Calu3 (cell line): ENCODE results near the gene RTL5. TPM values are rescaled to one million over a fixed set of nuclear protein-coding genes. Genes with fewer than 3 reads are reported as not detected.

Source experiments
- BruUV-seq: library from RNA; stranded (reverse); fragments of 400-500 nt; replicated peaks from 2 replicates; lab custom pipeline; 2021; lab: Mats Ljungman, UMichigan
- CTCF ChIA-PET: fragments of 300-600 bp; sonication (Branson Sonifier 250); formaldehyde crosslinking; loops from one replicate; lab custom pipeline; 2022; ENCODE audit warnings: antibody characterized with exemption; lab: Charles Lee
- DNase-seq: peaks from one replicate; pipeline ENCODE4 v3.0.0; 2022
- H3K27ac Mint-ChIP-seq: one replicate; pipeline ENCODE4 v1.8.0; 2022; ENCODE audit warnings: mixed read lengths; ENCODE audit not compliant: unreplicated experiment
- H3K27me3 Mint-ChIP-seq: one replicate; pipeline ENCODE4 v1.8.0; 2022; ENCODE audit warnings: mixed read lengths; ENCODE audit not compliant: unreplicated experiment
- H3K36me3 Mint-ChIP-seq: one replicate; pipeline ENCODE4 v1.8.0; 2022; ENCODE audit warnings: mild to moderate bottlenecking, moderate library complexity, mixed read lengths; ENCODE audit not compliant: insufficient read depth, unreplicated experiment
- H3K4me1 Mint-ChIP-seq: one replicate; pipeline ENCODE4 v1.8.0; 2022; ENCODE audit warnings: mild to moderate bottlenecking, low read depth, mixed read lengths; ENCODE audit not compliant: unreplicated experiment
- H3K4me3 Mint-ChIP-seq: one replicate; pipeline ENCODE4 v1.8.0; 2022; ENCODE audit warnings: mild to moderate bottlenecking, low read depth, moderate library complexity, mixed read lengths; ENCODE audit not compliant: unreplicated experiment
- H3K9me3 Mint-ChIP-seq: one replicate; pipeline ENCODE4 v1.8.0; 2022; ENCODE audit warnings: low read depth, mixed read lengths; ENCODE audit not compliant: unreplicated experiment
- intact Hi-C: fragments of 100-400 bp; cut with micrococcal nuclease; formaldehyde crosslinking; loops from one replicate; pipeline ENCODE4 v1.10.0; 2022; ENCODE audit not compliant: unreplicated experiment
- total RNA-seq: library from RNA; stranded (reverse); gene quantifications from 2 replicates; pipeline ENCODE4 v1.2.3, GENCODE V29; 2022
- TF ChIP-seq, protein P1 (sequence below): fragments of 200-600 bp; IDR thresholded peaks from one replicate; pipeline ENCODE4 v1.8.0; 2022; ENCODE audit warnings: antibody characterized with exemption; ENCODE audit not compliant: unreplicated experiment

RTL5 gene
- total RNA-seq, 1 experiment from 2014 or later: 0.07 TPM

DNA sequence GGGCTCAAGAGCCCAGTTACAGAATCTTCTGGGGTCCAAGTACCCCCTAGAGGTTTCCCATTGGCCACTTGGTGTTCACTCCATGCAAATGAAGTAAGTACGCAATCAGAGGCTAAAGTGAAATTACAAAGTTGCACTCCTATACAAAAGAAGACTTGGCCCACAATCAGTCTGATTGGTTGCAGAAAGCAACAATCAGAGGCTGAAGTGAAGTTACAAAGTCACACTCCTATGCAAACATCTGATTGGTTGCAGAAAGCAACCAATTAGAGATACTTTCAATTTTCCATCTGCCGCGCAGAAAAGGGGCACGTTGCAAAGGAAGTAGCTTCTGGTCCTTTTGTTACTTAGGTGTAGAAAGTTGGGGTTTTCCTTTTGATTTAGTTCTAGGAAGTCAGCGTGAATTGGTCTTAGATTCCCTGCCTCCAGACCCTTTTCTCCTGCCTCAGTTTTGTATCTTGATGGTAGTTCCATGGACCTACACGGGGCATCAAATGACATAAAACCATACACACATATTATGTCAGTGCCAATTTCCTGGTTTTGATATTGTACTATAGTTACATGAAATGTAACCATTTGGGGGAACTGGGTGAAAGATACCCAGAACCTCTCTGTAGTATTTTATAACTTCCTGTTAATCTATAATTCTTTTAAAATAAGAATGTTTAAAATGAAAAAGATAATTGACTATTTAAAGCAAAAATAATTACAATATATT is 37.5 kb upstream of the RTL5 start:
- no peaks in the 10 kb centered on the region for H3K36me3 Mint-ChIP-seq
- no peak for DNase-seq
- intact Hi-C loops: no loop called here
- BruUV-seq: no TSS peak
- H3K9me3 Mint-ChIP-seq: no peaks in the 10 kb centered on the region
- TF ChIP-seq, protein P1, sequence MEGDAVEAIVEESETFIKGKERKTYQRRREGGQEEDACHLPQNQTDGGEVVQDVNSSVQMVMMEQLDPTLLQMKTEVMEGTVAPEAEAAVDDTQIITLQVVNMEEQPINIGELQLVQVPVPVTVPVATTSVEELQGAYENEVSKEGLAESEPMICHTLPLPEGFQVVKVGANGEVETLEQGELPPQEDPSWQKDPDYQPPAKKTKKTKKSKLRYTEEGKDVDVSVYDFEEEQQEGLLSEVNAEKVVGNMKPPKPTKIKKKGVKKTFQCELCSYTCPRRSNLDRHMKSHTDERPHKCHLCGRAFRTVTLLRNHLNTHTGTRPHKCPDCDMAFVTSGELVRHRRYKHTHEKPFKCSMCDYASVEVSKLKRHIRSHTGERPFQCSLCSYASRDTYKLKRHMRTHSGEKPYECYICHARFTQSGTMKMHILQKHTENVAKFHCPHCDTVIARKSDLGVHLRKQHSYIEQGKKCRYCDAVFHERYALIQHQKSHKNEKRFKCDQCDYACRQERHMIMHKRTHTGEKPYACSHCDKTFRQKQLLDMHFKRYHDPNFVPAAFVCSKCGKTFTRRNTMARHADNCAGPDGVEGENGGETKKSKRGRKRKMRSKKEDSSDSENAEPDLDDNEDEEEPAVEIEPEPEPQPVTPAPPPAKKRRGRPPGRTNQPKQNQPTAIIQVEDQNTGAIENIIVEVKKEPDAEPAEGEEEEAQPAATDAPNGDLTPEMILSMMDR: no peak
- CTCF ChIA-PET: no interaction called here
- H3K27me3 Mint-ChIP-seq: peaks cover 23% of the 10 kb centered on the region
- no peak overlapping the region for H3K27ac Mint-ChIP-seq
- no peak overlapping the region for H3K4me3 Mint-ChIP-seq
- no peaks in the 10 kb centered on the region for H3K4me1 Mint-ChIP-seq

DNA sequence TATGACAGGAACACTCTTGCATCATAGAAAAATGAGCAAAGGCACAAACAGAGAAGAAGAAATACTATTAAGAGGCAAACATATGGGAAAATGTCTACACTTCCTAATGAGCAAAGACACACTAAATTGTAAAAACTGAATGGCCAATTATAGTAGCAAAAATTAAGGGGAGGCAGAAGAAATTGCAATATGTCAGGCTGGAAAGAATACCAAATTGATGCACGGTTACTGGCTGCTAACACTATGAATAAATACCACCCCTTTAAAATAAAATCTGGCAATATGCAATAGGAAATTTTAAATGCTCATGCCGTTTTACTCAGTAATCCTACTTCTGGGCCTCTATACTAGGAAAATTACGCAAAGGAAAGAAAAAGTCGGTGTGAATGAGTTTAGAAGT is 33.8 kb upstream of the RTL5 start:
- TF ChIP-seq, protein P1: no peak
- intact Hi-C loops: no loop called here
- Mint-ChIP-seq H3K4me3 (no peak overlapping the region), H3K36me3 (no peaks in the 10 kb centered on the region), H3K4me1 (no peaks in the 10 kb centered on the region), H3K27me3 (peaks cover 27% of the 10 kb centered on the region), H3K27ac (no peak overlapping the region), H3K9me3 (no peaks in the 10 kb centered on the region)
- no peak for DNase-seq
- BruUV-seq: no TSS peak
- CTCF ChIA-PET: no interaction called here

DNA sequence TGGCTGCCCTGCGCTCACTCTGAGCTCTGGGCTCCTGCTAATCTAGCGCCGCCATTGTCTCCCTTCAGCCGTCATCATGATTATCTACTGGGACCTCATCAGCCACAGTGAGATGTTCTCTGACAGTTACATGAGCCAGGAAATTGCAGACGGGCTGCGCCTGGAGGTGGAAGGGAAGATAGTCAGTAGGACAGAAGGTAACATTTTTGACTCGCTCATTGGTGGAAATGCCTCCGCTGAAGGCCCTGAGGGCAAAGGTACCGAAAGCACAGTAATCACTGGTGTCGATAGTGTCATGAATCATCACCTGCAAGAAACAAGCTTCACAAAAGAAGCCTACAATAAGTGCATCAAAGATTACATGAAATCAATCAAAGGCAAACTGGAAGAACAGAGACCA is 28.1 kb upstream of the RTL5 start:
- intact Hi-C loops: no loop called here
- Mint-ChIP-seq H3K27me3 (peaks cover 50% of the 10 kb centered on the region), H3K4me3 (no peak overlapping the region), H3K4me1 (no peaks in the 10 kb centered on the region), H3K36me3 (no peaks in the 10 kb centered on the region), H3K27ac (no peak overlapping the region), H3K9me3 (peaks cover 8% of the 10 kb centered on the region)
- TF ChIP-seq, protein P1: no peak
- no TSS peak for BruUV-seq
- CTCF ChIA-PET: no interaction called here
- DNase-seq: no peak

DNA sequence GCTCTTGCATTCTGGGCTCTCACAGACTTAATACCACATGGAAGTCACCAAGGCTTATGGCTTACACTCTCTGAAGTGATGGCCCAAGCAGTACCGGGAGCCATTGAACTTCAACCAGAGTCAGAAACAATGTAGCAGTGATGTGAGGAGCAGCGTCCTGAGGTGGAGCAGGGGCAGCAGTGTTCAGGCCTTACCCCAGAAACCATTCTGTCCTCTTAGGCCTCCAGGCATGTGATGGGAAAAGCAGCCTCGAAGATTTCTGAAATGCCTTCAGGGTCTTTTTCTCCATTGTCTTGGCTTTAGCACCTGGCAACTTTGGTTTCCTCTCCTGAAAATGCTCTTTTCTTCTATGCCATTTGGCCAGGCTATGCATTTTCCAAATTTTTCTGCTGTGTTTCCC is 27.1 kb upstream of the RTL5 start:
- H3K4me1 Mint-ChIP-seq: no peaks in the 10 kb centered on the region
- no peak overlapping the region for H3K4me3 Mint-ChIP-seq
- no TSS peak for BruUV-seq
- TF ChIP-seq, protein P1: no peak
- H3K36me3 Mint-ChIP-seq: no peaks in the 10 kb centered on the region
- CTCF ChIA-PET: no interaction called here
- peaks cover 8% of the 10 kb centered on the region for H3K9me3 Mint-ChIP-seq
- DNase-seq: no peak
- intact Hi-C loops: no loop called here
- H3K27me3 Mint-ChIP-seq: peaks cover 50% of the 10 kb centered on the region
- H3K27ac Mint-ChIP-seq: no peak overlapping the region
